HG03469 (cell line): ENCODE results near the gene FAM149A.

ENCODE experiments used
- ATAC-seq: cut with Tn5 transposase; IDR thresholded peaks from one replicate; pipeline ENCODE4 v1.9.1; 2021; ENCODE audit warnings: mild to moderate bottlenecking, moderate library complexity, moderate number of reproducible peaks; ENCODE audit not compliant: unreplicated experiment

The FAM149A gene

GRCh38 chr4:186151499-186151898, 47.0 kb downstream of the FAM149A start:
- peak; percentile 49 for ATAC-seq

DNA sequence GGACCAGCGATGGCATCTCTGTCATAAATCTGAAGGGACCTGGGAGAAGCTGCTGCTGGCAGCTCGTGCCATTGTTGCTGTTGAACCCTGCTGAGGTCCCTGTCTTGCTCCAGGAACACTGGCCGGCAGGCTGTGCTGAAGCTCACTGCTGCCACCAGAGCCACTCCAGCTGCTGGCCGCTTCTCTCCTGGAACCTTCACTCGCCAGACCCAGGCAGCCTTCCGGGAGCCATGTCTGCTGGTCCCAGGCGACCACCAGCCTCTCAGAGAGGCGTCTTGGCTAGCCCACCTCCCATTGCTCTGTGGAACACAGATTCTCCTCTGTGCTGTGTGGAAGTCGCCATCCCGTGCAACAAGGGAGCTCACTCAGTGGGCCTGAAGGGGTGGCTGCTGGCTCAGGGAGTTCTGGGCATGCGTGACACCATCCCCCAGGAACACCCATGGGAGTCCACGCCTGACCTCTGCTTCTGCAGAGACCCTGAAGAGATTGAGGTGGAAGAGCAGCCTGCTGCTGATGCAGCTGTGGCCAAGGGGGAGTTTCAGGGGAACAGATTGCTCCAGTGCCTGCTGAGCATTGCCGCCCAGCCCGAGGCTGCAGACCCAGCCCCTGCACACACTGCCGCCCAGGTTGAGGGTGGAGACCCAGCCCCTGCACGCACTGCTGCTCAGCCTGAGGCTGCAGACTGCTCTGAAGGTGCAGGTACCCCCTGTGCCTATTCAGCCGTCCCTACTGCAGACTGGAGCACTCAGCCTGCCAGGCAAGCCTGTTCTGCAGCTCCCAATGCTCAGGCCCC, 53.7 kb downstream of the FAM149A start:
- ATAC-seq, result no peak

GRCh38 chr4:186158966-186159365, 54.5 kb downstream of the FAM149A start:
- no peak for ATAC-seq

DNA sequence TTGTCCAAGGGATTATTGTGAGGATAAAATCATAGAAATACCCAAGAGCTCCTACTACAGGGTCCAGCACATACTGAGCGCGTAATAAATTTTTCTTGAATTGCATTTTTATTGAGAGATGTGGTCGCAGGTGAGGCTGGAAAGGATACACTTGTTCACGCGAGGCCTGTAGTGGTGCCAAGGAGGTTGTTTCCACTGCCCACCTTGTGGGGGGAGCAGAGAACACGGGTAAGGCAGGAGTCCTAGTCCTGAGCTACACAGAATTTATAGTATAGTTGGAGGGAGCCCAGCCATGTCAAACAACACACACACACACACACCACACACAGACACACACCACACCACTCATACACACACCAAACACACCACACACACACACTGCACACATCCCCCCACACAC, 55.1 kb downstream of the FAM149A start:
- ATAC-seq, result no peak

DNA sequence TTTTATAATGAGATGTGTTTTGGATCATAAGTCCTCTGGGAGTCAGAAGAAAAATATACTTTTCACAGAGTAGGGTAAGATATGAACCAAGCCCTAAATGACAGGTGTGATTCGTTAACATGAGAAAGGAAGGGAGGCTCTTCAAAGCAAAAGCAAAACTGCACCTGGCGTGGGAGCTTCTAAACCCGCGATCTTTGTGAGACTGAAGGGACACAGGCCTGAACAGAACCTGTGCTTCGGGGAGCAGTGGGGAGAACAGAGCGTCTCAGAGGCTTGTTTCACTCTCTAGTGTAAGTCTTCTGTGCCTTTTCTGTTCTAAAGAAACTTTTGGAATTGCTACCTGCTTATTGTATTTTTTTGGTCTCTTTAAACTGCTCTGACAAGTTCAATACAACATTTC, 56.6 kb downstream of the FAM149A start:
- peak; percentile 95 for ATAC-seq

- ATAC-seq, result no peak
Measured at GRCh38 chr4:186166852-186167512, 62.5 kb downstream of the FAM149A start.

- no peak for ATAC-seq
Measured at GRCh38 chr4:186167605-186168004, 63.1 kb downstream of the FAM149A start.

DNA sequence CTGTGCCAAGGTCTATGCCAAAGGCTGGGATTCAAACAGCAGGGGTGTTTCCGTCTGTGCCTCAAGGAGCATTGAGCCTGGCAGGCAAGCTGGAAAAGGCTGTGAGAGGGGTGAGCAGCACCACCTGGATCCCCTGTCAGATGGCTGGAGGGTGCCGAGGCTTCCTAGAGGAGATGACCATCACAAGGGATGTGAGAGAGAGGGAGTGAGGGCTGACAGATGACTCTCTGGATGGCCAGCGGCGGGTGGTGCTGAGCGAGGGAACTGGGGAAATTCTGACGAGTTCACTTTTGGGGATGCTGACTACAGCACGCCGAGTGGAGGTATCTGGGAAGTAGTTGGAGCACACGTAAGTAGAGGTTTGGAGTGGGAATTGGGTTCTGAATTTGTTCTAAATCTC, 64.2 kb downstream of the FAM149A start:
- ATAC-seq, result no peak

DNA sequence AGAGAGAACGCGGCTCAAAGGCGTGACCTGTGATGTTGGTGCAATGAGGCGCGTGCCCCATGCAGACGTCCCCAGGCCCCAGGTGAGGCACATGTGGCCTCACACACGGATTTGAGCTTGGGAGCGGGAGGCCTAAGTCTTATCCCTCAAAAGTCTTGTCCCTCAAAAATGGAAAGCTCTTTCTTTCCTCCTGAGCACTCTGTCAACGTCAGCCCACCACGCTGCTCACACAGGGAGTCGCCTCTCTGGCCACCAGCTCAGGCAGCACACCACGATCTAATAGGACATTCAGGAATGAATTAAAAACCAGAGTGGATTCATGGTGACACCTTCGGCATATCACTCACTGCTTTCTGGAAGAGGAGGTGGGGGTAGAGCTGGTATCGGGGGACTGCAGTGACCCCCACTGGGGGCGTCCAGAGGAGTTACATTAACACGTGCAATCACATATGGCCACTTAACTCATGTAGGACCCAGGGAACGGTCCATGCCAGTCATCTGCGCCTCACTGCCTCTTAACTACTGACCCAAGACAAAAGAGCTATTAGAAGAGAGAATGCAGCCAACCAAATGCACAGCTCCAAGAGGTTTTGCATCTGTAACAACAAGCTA, 64.9 kb downstream of the FAM149A start:
- no peak for ATAC-seq

DNA sequence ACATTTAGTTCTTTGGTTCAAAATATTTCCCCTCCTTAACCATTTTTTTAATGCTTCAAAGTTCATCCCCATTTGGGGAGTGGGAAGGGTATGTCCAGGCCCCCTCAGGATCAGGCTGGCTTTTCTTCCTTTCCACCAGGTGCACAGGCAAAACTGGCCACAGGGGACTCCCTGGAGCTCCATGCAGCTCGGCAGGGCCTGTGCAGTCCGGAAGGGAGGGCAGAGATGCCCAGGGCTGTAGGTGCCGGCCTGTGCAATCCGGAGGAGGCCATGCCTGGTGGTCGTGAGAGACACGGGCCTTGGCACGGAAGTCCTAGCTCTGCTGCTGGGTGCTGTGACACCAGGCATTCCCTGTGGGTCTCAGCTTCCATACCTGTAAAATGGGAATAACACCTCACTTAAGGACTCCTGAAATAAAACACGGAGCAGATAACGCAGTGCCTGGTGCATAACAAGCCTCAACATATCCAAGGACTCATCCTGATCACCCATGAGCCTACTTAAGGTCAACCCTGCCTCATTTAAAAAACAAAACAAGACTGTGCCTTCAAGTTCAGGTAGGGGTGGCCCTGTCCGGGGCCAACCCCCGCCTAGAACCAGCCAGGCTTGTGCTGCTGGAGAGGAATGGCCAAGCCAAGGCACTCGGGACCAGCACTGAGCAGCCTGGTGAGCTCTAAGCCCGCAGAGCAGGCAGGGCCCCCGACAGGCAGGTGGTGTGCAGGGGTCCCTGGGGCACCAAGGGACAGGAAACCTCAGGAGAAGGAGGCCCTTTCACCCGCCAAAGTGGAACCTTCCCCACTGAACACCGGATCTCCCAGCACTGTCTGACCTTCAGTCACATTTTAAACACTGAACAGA, 65.7 kb downstream of the FAM149A start:
- ATAC-seq, result no peak

DNA sequence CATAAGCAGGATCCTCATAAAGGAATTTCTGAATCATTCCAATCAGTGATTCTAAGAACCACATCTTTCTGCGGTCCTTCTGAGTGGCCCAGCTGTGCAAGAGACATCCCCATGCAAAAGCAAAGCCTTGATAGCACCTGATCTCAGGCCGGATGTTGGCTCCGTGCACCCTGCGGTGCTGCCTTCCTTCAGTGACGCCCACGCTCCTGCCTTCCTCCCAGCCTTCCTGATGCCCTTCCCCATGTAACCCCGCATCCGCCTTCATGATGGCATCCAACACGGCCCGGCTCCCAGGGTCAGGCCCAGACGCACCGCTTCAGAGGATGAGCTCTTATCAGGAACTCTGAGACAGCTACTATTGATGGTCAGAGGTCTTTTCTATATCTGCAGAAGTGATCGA, 66.5 kb downstream of the FAM149A start:
- ATAC-seq, result no peak

GRCh38 chr4:186172546-186172945, 68.0 kb downstream of the FAM149A start:
- ATAC-seq, result no peak

DNA sequence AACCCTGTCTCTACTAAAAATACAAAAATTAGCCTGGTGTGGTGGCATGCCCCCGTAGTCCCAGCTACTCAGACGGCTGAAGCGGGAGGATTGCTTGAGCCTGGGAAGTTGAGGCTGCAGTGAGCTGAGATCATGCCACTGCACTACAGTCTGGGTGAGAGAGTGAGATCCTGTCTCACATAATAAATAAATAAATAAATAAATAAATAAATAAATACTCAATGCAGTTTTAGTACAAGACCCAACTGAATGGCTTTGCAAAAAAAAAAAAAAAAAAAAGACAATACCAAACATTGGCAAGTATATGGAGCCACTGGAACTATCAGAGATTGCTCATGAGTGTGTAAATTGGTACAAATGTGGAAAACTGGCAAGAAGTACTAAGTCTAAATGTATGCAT, 83.6 kb downstream of the FAM149A start:
- no peak for ATAC-seq

GRCh38 chr4:186189656-186190055, 85.2 kb downstream of the FAM149A start:
- no peak for ATAC-seq

GRCh38 chr4:186190581-186191199, 86.2 kb downstream of the FAM149A start:
- peak; percentile 9 for ATAC-seq

- ATAC-seq, result peak; percentile 88
Measured at GRCh38 chr4:186191200-186192065, 86.9 kb downstream of the FAM149A start, which contains the start of gene CYP4V2. CYP4V2 (plus strand) TSS chr4:186191567; CDS start chr4:186191824, 257 bp downstream.

- no peak for ATAC-seq
Measured at GRCh38 chr4:186192066-186192612, 87.6 kb downstream of the FAM149A start.

DNA sequence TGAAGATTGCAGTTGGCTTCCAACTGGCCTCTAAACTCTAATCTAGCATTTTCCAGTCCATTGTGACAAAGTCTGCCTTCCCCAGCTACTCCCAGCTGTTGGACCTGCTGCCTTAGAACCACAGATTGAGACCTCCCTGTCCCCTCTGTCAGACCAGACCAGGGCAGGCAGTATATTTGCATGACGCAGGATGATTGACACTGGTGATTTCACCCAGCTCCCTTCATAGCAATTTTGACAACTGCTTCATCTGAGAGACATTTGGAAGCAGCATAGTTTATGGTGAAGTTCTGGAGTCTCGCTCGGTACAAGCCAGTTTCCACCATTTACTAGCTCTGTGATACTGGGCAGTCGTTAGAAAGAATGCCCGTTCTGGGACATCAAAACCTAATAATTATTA, 89.3 kb downstream of the FAM149A start:
- ATAC-seq, result no peak

GRCh38 chr4:186196063-186196462, 91.6 kb downstream of the FAM149A start:
- no peak for ATAC-seq
